A549 (cell line): ENCODE results near the gene SS18. TPM values are rescaled to one million over a fixed set of nuclear protein-coding genes. Genes with fewer than 3 reads are reported as not detected.

Experiments used
- ATAC-seq, 2 experiments: fragments of 200-7000 bp in 1 of 2; fragments of >200 bp in 1 of 2; cut with Nextera tagmentation in 1 of 2; cut with Tn5 transposase in 1 of 2; 3 replicates each; pipeline versions ENCODE4 v1.8.0 to v1.9.1; 2018 to 2020; ENCODE audit warnings: mild to moderate bottlenecking in 1 of 2, moderate library complexity in 1 of 2
- CTCF ChIA-PET: fragments of 300-600 bp; sonication (Branson Sonifier 250); formaldehyde crosslinking; extraction: SDS; loops from one replicate; lab custom pipeline; 2021; ENCODE audit warnings: antibody characterized with exemption, inconsistent platforms; lab: Yijun Ruan, JAX
- POLR2A ChIA-PET: fragments of 350-600 bp; formaldehyde crosslinking; extraction: SDS; loops from one replicate; lab custom pipeline; 2021; ENCODE audit warnings: antibody characterized with exemption, inconsistent platforms; lab: Yijun Ruan, JAX
- DNase-seq, 2 experiments: peaks; one replicate each; pipeline versions ENCODE4 v3.0.0 to v3.0.0-alpha.2; 2011 to 2016; ENCODE audit warnings: low read depth in 1 of 2, low spot score in 1 of 2
- FAIRE-seq: peaks from 2 replicates; lab custom pipeline; 2011; peaks lifted over from hg19 to GRCh38; lab: Jason Lieb, UNC
- H3K27ac ChIP-seq, 2 experiments: fragments of >200 bp; sonication (Bioruptor Twin); formaldehyde crosslinking; 3 replicates each; pipeline ENCODE4 v1.5.1; 2016 to 2017
- H3K4me1 ChIP-seq: fragments of >200 bp; sonication (Bioruptor Twin); formaldehyde crosslinking; 3 replicates; pipeline ENCODE4 v1.6.1; 2016
- H3K4me2 ChIP-seq: fragments of >200 bp; sonication (Bioruptor Twin); formaldehyde crosslinking; 3 replicates; pipeline ENCODE4 v1.6.1; 2016
- H3K4me3 ChIP-seq: fragments of >200 bp; sonication (Bioruptor Twin); formaldehyde crosslinking; 3 replicates; pipeline ENCODE4 v1.5.1; 2016
- H3K9me3 ChIP-seq: fragments of >200 bp; sonication (Bioruptor Twin); formaldehyde crosslinking; 3 replicates; pipeline ENCODE4 v1.6.1; 2016
- BHLHE40 ChIP-seq: IDR thresholded peaks from 2 replicates; pipeline ENCODE4 v1.6.1; 2012; ENCODE audit warnings: low read depth, low read length, inconsistent platforms
- CBX2 ChIP-seq: fragments of 200-600 bp; sonication (generic); IDR thresholded peaks from 2 replicates; pipeline ENCODE4 v1.6.1; 2016; ENCODE audit warnings: low read depth, mild to moderate bottlenecking, borderline replicate concordance
- CEBPB ChIP-seq, 2 experiments: fragments of >200 bp in 1 of 2; sonication (Bioruptor Twin) in 1 of 2; formaldehyde crosslinking in 1 of 2; IDR thresholded peaks; 2 replicates each; pipeline ENCODE4 v1.6.1; 2012 to 2016
- CHD2 ChIP-seq: fragments of 150-350 bp; IDR thresholded peaks from 2 replicates; pipeline ENCODE4 v1.6.1; 2014; ENCODE audit warnings: low read length; ENCODE audit not compliant: partially characterized antibody
- CHD4 ChIP-seq: fragments of 200-600 bp; sonication (generic); IDR thresholded peaks from 2 replicates; pipeline ENCODE4 v1.6.1; 2016; ENCODE audit warnings: antibody characterized with exemption, mild to moderate bottlenecking, borderline replicate concordance
- ELK1 ChIP-seq: fragments of 150-350 bp; IDR thresholded peaks from 2 replicates; pipeline ENCODE4 v1.6.1; 2014; ENCODE audit warnings: low read depth, mild to moderate bottlenecking, low read length
- GATA3 ChIP-seq: IDR thresholded peaks from 2 replicates; pipeline ENCODE4 v1.6.1; 2012; ENCODE audit warnings: borderline replicate concordance
- HEYL ChIP-seq: fragments of 250-450 bp; sonication (Bioruptor Pico); IDR thresholded peaks from 2 replicates; pipeline ENCODE4 v1.8.0; 2021; ENCODE audit warnings: mild to moderate bottlenecking, moderate library complexity
- HOXB13 ChIP-seq: fragments of 250-450 bp; sonication (Bioruptor Pico); IDR thresholded peaks from 2 replicates; pipeline ENCODE4 v1.5.0; 2020; ENCODE audit warnings: low read depth, mild to moderate bottlenecking, moderate library complexity
- JUNB ChIP-seq: fragments of >200 bp; sonication (Bioruptor Twin); formaldehyde crosslinking; IDR thresholded peaks from 2 replicates; pipeline ENCODE4 v1.6.1; 2016
- MYC ChIP-seq: IDR thresholded peaks from 2 replicates; pipeline ENCODE4 v1.6.1; 2012; ENCODE audit warnings: mild to moderate bottlenecking, inconsistent platforms, low read length, improper control_type of control experiment, borderline replicate concordance
- PHF8 ChIP-seq: fragments of 200-600 bp; sonication (generic); IDR thresholded peaks from 2 replicates; pipeline ENCODE4 v1.6.1; 2016; ENCODE audit warnings: low read depth, mild to moderate bottlenecking, antibody characterized with exemption, moderate library complexity, borderline replicate concordance
- POLR2AphosphoS2 ChIP-seq: conservative IDR thresholded peaks from 2 replicates; pipeline ENCODE4 v1.6.1; 2012; ENCODE audit warnings: low read length, improper control_type of control experiment, inconsistent platforms
- RNF2 ChIP-seq: fragments of 200-600 bp; sonication (generic); IDR thresholded peaks from 2 replicates; pipeline ENCODE4 v1.6.1; 2016; ENCODE audit warnings: low read depth, mild to moderate bottlenecking, antibody characterized with exemption, moderate library complexity, borderline replicate concordance
- TP53 ChIP-seq: fragments of 250-450 bp; sonication (Bioruptor Pico); IDR thresholded peaks from 2 replicates; pipeline ENCODE4 v1.5.0; 2021; ENCODE audit warnings: mild to moderate bottlenecking, moderate library complexity
- ZFP36 ChIP-seq: fragments of 450-650 bp; IDR thresholded peaks from 2 replicates; pipeline ENCODE4 v1.6.1; 2014; ENCODE audit warnings: borderline replicate concordance; ENCODE audit not compliant: partially characterized antibody
- ZNF302 ChIP-seq: fragments of 250-450 bp; sonication (Bioruptor Pico); IDR thresholded peaks from 2 replicates; pipeline ENCODE4 v1.9.0; 2021; ENCODE audit warnings: inconsistent platforms, mild to moderate bottlenecking, moderate library complexity
- WGBS: methylation state at CpG from one replicate; pipeline ENCODE4 v1.1.6; 2017; ENCODE audit errors: missing lambda C conversion rate; 5-methylcytosine and 5-hydroxymethylcytosine counted together
- polyA plus RNA-seq, 4 experiments: library from polyadenylated mRNA; depleted of rRNA in 3 of 4; stranded (reverse); fragments of >200 nt; fragmentation: RNase III in 1 of 4; extraction: RNeasy Plus Mini Kit Qiagen cat#74134 plus additional on column Dnase treatment in 1 of 4; gene quantifications; 2 replicates in 3 of 4; 3 replicates in 1 of 4; pipeline ENCODE4 v1.2.3, GENCODE V29; 2011 to 2017
- TF ChIP-seq, protein P1 (sequence below): fragments of 250-450 bp; sonication (Bioruptor Pico); IDR thresholded peaks from 2 replicates; pipeline ENCODE4 v1.5.0; 2021; ENCODE audit warnings: mild to moderate bottlenecking, moderate library complexity, borderline replicate concordance
- TF ChIP-seq, protein P2 (sequence below): fragments of 200-600 bp; sonication (generic); IDR thresholded peaks from 2 replicates; pipeline ENCODE4 v1.6.1; 2016; ENCODE audit warnings: antibody characterized with exemption, mild to moderate bottlenecking, moderate library complexity
- TF ChIP-seq, protein P3 (sequence below): fragments of 450-650 bp; IDR thresholded peaks from 2 replicates; pipeline ENCODE4 v1.6.1; 2014; ENCODE audit warnings: antibody characterized with exemption

The SS18 gene
- polyA plus RNA-seq, 2 of the 4 experiments (the other 2 are of a cell fraction), result 59.0 to 119 TPM

- DNase-seq (no peak), FAIRE-seq (no peak), ATAC-seq (no peak)
- POLR2A ChIA-PET, result no interaction called here
- 80% methylated on average over 8 of the region's 8 CpGs for WGBS
- CTCF ChIA-PET, result interaction anchor here (0.7 kb wide), 1 partner anchor 124 kb away, joined by 3 read pairs; no protein-coding TSS in a partner anchor
- H3K4me2 ChIP-seq, result no peak overlapping the region
- no peak overlapping the region for H3K27ac ChIP-seq
- H3K4me1 ChIP-seq, result no peaks in the 10 kb centered on the region
- no peaks in the 10 kb centered on the region for H3K9me3 ChIP-seq
- TF ChIP-seq MYC (no peak), CHD2 (no peak), CHD4 (no peak), RNF2 (no peak), HOXB13 (CRISPR knock-in tag) (no peak), POLR2AphosphoS2 (no peak), CBX2 (no peak), HEYL (CRISPR knock-in tag) (no peak), ELK1 (no peak), GATA3 (no peak), ZFP36 (no peak)
- TF ChIP-seq, protein P1, sequence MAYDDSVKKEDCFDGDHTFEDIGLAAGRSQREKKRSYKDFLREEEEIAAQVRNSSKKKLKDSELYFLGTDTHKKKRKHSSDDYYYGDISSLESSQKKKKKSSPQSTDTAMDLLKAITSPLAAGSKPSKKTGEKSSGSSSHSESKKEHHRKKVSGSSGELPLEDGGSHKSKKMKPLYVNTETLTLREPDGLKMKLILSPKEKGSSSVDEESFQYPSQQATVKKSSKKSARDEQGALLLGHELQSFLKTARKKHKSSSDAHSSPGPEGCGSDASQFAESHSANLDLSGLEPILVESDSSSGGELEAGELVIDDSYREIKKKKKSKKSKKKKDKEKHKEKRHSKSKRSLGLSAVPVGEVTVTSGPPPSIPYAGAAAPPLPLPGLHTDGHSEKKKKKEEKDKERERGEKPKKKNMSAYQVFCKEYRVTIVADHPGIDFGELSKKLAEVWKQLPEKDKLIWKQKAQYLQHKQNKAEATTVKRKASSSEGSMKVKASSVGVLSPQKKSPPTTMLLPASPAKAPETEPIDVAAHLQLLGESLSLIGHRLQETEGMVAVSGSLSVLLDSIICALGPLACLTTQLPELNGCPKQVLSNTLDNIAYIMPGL (CRISPR knock-in tag), result no peak
- TF ChIP-seq, protein P2, sequence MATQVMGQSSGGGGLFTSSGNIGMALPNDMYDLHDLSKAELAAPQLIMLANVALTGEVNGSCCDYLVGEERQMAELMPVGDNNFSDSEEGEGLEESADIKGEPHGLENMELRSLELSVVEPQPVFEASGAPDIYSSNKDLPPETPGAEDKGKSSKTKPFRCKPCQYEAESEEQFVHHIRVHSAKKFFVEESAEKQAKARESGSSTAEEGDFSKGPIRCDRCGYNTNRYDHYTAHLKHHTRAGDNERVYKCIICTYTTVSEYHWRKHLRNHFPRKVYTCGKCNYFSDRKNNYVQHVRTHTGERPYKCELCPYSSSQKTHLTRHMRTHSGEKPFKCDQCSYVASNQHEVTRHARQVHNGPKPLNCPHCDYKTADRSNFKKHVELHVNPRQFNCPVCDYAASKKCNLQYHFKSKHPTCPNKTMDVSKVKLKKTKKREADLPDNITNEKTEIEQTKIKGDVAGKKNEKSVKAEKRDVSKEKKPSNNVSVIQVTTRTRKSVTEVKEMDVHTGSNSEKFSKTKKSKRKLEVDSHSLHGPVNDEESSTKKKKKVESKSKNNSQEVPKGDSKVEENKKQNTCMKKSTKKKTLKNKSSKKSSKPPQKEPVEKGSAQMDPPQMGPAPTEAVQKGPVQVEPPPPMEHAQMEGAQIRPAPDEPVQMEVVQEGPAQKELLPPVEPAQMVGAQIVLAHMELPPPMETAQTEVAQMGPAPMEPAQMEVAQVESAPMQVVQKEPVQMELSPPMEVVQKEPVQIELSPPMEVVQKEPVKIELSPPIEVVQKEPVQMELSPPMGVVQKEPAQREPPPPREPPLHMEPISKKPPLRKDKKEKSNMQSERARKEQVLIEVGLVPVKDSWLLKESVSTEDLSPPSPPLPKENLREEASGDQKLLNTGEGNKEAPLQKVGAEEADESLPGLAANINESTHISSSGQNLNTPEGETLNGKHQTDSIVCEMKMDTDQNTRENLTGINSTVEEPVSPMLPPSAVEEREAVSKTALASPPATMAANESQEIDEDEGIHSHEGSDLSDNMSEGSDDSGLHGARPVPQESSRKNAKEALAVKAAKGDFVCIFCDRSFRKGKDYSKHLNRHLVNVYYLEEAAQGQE, result no peak
- no peak overlapping the region for H3K4me3 ChIP-seq
These were observed 99.9 kb downstream of the SS18 start for GRCh38 chr18:25990473-25990872.

DNA sequence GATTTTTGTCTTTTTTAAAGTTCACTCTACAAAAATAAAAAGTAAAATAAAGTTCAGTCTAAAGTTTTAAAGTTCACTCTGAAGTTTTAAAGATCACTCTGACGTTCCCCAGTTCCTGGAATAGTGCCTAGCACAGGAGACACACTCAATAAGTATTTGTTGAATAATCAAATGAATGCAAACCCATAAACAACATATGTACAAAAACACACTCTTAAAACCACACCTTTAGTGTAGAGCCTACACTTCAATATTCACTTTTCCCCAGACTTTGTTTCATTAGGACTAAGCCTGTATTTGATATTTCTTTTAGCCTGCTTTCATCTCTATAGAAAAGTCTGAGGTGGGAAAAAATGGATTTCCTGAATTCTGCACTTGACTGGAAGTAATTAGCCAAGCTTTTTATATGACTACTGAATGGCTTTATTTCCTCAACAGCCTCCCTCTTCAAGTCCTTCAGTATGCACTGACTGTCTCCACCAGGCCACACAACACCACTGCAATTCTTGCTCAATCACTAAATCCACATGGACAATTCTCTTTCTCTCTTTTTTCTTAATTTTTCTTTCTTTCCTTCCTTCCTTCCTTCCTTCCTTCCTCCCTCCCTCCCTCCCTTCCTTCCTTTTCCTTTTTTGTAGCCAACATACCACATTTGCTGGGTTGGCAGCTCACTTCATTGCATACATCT is 104.6 kb downstream of the SS18 start:
- FAIRE-seq, result no peak
- CTCF ChIA-PET, result no interaction called here
- no peak for DNase-seq
- Histone ChIP-seq H3K27ac (no peak overlapping the region), H3K4me2 (no peak overlapping the region), H3K4me3 (no peak overlapping the region), H3K4me1 (no peaks in the 10 kb centered on the region), H3K9me3 (no peaks in the 10 kb centered on the region)
- WGBS, result 33% methylated on average over 1 of the region's 1 CpG
- no peak for ATAC-seq
- POLR2A ChIA-PET, result no interaction called here
- no peak for TF ChIP-seq GATA3
- TF ChIP-seq PHF8, result no peak
- TF ChIP-seq JUNB, result no peak
- TF ChIP-seq HEYL (CRISPR knock-in tag), result no peak
- TF ChIP-seq ZNF302 (CRISPR knock-in tag), result no peak
- no peak for TF ChIP-seq TP53 (CRISPR knock-in tag)
- no peak for TF ChIP-seq CBX2
- no peak for TF ChIP-seq CEBPB (IDR thresholded peaks at IDR 0.05)
- TF ChIP-seq BHLHE40, result no peak
- TF ChIP-seq, protein P3, sequence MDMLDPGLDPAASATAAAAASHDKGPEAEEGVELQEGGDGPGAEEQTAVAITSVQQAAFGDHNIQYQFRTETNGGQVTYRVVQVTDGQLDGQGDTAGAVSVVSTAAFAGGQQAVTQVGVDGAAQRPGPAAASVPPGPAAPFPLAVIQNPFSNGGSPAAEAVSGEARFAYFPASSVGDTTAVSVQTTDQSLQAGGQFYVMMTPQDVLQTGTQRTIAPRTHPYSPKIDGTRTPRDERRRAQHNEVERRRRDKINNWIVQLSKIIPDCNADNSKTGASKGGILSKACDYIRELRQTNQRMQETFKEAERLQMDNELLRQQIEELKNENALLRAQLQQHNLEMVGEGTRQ, result no peak
- TF ChIP-seq CHD2, result no peak
- TF ChIP-seq, all 56 proteins: peak for 0
